Measurements from ENCODE around the gene TNP2. TPM values are rescaled to one million over a fixed set of nuclear protein-coding genes. Genes with fewer than 3 reads are reported as not detected.

The TNP2 gene
- polyA plus RNA-seq, 1 of the 3 experiments (the other 2 are of a cell fraction), result not detected

- H3K4me2 ChIP-seq, result no peak overlapping the region
- ChIA-PET CTCF (interaction anchor here (0.7 to 3.8 kb wide), 3 partner anchors 16 to 270 kb away, joined by 3 to 16 read pairs (median 3); partner anchors contain the start of gene SOCS1), POLR2A (no interaction called here)
- H3F3A ChIP-seq (replicated peaks; ENCODE audit: insufficient read depth), result no peaks in the 10 kb centered on the region
- no peaks in the 10 kb centered on the region for H3K9me2 ChIP-seq
- no peak overlapping the region for H3K4me3 ChIP-seq (ENCODE audit: low read depth in 2 of 2, low read length in 1 of 2)
- no peak overlapping the region for H2AFZ ChIP-seq (ENCODE audit: low read depth)
- no peaks in the 10 kb centered on the region for H3K9me3 ChIP-seq
- H3K27ac ChIP-seq (ENCODE audit: low read depth in 2 of 2, low read length in 1 of 2), result no peak overlapping the region
- 67% methylated on average over 7 of the region's 10 CpGs for WGBS (ENCODE audit: low lambda C conversion rate)
- H3K9ac ChIP-seq, result no peak overlapping the region
- TF ChIP-seq JUND (IDR thresholded peaks at IDR 0.05), result no peak
- TF ChIP-seq ZBTB33 (IDR thresholded peaks at IDR 0.05; ENCODE audit: borderline replicate concordance, low read depth), result no peak
- TF ChIP-seq USF2 (IDR thresholded peaks at IDR 0.05; ENCODE audit: borderline replicate concordance, low read depth, low read length), result no peak
- TF ChIP-seq REST (IDR thresholded peaks at IDR 0.05; ENCODE audit: low read depth, low read length), result no peak
- TF ChIP-seq MEF2A (IDR thresholded peaks at IDR 0.05; ENCODE audit: borderline replicate concordance, low read depth), result no peak
- no peak for TF ChIP-seq ELF1 (IDR thresholded peaks at IDR 0.05)
- no peak for TF ChIP-seq FOXM1 (IDR thresholded peaks at IDR 0.05; ENCODE audit: low read depth)
- no peak for TF ChIP-seq FOXJ3 (CRISPR knock-in tag; IDR thresholded peaks at IDR 0.05)
- TF ChIP-seq TEAD4 (IDR thresholded peaks at IDR 0.05; ENCODE audit: borderline replicate concordance, insufficient read depth), result no peak
- TF ChIP-seq YY1 (IDR thresholded peaks at IDR 0.05; ENCODE audit: low read depth), result no peak
- TF ChIP-seq EP300 (IDR thresholded peaks at IDR 0.05; ENCODE audit: borderline replicate concordance in 1 of 2, low read depth in 1 of 2, low read length in 1 of 2), result no peak
- no peak for TF ChIP-seq RAD21 (IDR thresholded peaks at IDR 0.05; ENCODE audit: low read length)
- H3K4me1 ChIP-seq (ENCODE audit: control insufficient read depth in 1 of 2, insufficient read depth in 2 of 2, low read depth in 1 of 2, low read length in 1 of 2), result no peaks in the 10 kb centered on the region
- H3K27me3 ChIP-seq (ENCODE audit: insufficient read depth), result no peaks in the 10 kb centered on the region
- no peaks in the 10 kb centered on the region for H4K20me1 ChIP-seq (ENCODE audit: insufficient read depth)
- no peaks in the 10 kb centered on the region for H3K79me2 ChIP-seq (ENCODE audit: insufficient read depth)
- no peaks in the 10 kb centered on the region for H3K36me3 ChIP-seq (replicated peaks in 1 of 2; ENCODE audit: control insufficient read depth in 1 of 2, insufficient read depth in 2 of 2, low read length in 1 of 2)
- DNase-seq, result no peak
Measured at GRCh38 chr16:11240636-11241473, 28.3 kb downstream of the TNP2 start.

Data from SK-N-SH (cell line).